CD4-positive, alpha-beta T cell treated with Interleukin-6 for 4 hours (primary cell): Measurements from ENCODE around the gene PTPRH.

Experiments used
- DNase-seq: peaks from one replicate; pipeline ENCODE4 v3.0.0-alpha.2; 2020; ENCODE audit warnings: mixed read lengths

PTPRH gene, protein sequence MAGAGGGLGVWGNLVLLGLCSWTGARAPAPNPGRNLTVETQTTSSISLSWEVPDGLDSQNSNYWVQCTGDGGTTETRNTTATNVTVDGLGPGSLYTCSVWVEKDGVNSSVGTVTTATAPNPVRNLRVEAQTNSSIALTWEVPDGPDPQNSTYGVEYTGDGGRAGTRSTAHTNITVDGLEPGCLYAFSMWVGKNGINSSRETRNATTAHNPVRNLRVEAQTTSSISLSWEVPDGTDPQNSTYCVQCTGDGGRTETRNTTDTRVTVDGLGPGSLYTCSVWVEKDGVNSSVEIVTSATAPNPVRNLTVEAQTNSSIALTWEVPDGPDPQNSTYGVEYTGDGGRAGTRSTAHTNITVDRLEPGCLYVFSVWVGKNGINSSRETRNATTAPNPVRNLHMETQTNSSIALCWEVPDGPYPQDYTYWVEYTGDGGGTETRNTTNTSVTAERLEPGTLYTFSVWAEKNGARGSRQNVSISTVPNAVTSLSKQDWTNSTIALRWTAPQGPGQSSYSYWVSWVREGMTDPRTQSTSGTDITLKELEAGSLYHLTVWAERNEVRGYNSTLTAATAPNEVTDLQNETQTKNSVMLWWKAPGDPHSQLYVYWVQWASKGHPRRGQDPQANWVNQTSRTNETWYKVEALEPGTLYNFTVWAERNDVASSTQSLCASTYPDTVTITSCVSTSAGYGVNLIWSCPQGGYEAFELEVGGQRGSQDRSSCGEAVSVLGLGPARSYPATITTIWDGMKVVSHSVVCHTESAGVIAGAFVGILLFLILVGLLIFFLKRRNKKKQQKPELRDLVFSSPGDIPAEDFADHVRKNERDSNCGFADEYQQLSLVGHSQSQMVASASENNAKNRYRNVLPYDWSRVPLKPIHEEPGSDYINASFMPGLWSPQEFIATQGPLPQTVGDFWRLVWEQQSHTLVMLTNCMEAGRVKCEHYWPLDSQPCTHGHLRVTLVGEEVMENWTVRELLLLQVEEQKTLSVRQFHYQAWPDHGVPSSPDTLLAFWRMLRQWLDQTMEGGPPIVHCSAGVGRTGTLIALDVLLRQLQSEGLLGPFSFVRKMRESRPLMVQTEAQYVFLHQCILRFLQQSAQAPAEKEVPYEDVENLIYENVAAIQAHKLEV

DNA sequence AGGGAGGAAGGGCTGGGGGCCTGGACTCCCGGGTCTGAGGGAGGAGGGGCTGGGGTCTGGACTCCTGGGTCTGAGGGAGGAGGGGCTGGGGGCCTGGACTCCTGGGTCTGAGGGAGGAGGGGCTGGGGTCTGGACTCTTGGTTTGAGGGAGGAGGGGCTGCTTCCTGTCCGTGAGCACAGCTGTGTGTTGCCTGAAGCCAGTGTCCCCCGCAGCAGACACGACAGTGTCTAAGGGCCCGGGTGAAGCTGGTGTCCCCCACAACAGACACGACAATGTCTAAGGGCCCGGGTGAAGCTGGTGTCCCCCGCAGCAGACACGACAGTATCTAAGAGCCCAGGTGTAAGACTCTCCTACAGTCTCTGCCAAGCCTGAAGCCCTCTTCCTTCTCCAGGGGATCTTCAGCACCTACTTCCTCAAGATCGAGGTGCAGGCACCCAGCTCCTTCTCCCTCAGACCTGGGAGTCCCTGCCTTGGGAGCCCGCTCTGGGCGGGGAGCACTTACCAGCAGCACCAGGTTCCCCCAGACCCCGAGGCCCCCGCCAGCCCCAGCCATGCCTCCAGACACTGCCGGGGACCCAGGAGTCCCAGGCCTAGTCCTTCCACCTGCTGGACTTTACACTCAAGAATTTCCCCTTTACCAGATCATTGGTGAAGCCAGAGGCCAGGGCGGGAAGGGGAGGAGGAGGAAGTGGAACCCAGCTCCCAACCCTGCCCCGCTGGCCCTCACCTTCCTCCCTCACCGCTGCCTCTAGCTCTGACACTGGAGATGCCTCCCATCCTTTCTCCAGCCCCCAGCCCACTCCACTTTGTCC is at the start of gene PTPRH:
TSS of gene PTPRH (minus strand) at position 622 of the 813 bp plus-strand sequence. CDS start at position 554, 68 bp downstream.
- no peak for DNase-seq

DNA sequence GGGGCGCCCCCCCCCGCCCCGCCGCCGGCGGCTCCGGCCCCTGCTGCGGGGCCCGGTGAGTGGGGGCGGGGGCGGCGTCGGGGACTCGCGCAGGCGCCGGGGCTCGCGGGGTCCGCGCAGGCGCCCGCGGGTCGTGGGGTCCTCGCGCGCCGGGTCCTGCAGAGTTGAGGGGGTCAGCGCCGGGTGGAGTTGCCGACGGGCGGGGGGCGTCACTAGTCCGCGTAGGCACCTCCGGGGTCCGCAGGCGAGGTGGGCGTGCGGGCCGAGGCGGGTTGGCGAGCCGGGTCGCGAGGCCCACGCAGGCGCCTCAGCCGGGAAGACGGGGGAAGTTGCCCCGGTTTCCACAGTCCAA is 49.2 kb upstream of the PTPRH start:
- peak; percentile 58 for DNase-seq

DNA sequence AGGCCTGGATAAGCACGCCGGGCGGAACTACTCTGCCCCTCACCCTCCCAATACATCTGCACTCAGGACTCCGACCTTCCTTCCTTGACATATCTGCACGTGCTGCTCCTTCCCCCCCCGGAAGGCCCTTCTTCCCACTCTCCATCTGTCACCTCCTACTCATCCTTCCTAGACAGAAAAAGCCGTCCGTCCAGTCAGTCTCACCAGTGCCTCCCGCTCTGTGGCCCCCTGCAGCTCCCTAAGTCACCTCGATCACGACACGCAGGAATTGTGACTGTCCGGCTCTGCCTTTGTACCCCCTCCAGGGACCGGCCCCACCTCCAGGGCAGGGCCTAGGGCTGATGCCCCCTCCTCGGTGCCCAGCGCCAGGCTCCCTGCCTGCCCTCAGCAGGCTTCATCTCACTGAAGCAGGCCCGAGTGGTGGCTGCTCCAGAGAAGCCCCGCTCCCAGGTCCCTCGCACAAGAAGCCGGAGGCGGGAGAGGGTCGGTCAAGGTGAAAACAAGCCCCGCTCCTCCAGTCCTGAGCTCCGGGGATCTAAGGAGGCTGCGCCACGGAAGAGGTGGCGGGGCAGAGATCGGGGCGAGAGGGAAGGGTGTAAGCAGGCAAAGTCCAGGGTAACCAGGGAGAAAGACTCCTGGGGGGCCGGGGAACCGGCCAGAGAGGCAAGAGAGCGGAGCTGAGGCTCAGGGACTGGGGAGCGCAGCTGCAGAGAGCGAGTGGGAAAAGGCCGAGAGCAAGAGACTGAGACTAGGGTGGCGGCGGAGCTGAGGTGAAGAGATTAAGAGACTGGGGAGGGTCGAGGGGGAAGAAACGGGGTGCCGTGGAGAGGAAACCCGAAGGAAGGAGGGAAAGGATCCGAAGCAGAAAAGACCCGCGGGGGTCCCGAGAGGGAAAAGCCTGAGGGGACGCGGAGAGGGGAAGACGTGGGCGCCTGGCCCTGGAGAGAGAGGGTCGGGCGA is 48.4 kb upstream of the PTPRH start:
- peak; percentile 23 for DNase-seq

DNA sequence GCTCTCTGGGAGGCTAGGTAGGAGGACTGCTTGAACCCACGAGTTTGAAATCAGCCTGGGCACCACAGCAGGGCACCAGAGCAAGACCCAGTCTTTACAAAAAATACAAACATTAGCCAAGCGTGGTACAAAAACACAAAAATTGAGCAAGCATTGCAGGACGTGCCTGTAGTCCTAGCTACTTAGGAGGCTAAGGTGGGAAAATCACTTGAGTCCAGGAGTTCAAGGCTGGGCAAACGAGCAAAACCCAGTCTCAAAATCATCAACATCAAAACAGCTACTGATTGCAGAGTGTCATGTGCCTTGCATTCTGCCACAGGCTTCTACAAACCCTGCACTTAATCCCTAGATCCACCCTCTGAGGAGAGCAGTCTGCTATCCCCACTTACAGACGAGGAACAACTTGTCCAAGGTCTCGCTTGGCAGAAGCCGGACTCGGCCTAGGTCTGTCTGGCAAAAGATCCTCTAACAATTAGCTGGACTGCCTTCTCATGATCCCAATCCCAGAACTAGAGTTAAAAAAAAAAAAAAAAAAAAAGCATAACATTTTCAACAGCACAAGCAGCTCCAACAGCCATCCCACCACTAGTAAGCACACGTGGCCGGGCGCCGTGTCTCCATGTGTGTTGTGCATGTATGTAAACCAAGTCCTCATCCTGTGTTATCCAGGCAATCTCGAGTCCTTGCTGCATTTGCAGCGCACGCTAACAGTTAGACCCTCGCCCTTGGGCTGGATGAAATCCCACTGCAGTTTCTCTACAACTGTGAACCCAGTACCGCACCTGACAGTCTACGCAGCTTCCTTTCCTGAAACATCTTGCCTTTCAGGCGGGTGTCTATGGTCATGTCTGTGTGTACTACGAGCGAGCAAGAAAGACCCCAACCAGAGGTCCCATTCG is 47.5 kb upstream of the PTPRH start:
- DNase-seq: peak; percentile 23

DNA sequence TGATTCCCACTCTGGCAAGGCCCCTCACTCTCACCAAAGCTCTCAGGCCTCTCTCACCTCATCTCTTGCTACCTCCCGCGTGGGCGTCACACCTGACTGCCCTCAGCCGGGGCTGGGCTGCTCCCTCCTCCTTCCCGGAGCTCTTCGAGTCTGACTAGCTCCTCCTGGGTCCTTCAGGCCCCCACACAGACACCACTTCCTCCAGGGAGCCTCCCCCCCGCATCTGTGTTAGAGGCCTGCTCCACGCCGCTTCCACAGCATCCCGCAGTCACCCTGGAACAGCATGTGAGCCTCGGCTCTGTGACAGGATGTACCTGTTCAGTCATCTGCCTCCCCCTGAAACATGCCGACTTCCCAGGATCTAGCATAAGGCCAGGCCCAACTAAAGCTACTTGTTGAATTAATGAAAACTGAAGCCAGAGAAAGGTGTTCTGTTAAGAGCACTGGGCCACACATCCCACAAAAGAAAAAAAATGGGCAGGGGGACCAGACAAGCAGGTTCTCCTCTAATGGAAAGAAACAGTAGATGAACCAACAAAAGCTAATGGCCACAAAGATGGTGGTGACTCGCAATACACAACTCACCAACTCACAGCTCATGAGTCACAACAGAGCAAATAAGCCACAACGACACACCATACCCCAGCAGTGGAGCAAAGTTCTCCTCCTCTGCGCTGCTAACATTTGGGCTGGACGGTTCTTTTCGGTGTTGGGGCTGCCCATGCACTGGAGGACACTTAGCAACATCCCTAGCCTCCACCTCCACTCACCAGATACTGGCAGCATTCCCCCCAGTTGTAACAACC is 46.5 kb upstream of the PTPRH start:
- DNase-seq: peak; percentile 67

DNA sequence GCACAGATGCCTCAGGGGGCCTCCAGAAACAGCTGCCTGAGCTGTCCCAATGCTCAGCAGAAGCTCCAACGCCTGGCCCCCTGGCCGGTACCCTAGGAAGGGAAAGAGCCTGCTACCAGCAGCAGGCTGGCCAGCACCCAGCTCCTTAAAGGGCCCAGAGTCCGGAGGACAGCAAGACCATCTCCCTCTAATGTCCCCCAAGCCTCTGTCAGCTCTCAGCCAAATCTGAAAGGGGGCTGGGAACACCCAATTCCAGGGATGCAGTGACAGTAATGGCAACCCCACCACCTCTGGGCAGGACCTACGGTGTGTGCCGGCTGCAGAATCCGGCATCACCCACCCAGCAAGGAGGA is 45.3 kb upstream of the PTPRH start:
- DNase-seq: no peak

DNA sequence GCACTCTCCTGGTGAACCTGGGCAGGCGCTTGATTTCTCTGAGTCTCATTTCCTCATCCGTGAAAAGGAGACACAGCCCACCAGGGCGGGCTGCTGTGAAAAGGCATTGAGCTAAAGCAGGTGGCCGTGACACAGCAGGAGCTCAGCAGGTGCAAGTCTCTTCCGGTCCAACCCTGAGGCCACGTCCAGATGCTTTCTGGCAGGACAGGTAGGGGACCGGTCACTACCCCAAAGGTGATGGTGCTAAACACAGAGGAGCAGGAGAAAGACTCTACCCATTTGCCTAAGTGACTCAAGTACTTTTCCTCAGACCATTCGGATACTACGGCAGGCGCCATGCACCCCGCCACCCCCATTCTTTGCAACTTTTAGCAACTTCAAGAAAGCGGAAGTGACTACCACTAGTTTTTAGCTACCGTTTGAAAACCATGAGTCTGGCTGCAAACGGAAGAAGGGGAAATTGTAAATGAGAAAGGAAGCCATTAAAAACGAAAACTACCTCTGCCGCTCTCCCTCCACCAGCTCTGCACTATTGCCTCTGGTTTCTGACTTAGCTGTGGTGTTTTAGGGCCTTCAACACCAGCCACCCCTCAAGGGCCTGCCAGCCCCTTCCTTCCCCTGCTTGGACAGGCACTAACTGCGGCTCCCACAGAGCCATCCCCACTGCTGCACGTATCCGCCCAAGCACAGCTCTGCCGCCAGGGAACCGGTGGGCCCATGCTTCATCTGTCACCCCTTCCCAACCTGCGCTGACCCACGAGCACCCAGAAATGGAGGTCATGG is 44.7 kb upstream of the PTPRH start:
- DNase-seq: peak; percentile 75

DNA sequence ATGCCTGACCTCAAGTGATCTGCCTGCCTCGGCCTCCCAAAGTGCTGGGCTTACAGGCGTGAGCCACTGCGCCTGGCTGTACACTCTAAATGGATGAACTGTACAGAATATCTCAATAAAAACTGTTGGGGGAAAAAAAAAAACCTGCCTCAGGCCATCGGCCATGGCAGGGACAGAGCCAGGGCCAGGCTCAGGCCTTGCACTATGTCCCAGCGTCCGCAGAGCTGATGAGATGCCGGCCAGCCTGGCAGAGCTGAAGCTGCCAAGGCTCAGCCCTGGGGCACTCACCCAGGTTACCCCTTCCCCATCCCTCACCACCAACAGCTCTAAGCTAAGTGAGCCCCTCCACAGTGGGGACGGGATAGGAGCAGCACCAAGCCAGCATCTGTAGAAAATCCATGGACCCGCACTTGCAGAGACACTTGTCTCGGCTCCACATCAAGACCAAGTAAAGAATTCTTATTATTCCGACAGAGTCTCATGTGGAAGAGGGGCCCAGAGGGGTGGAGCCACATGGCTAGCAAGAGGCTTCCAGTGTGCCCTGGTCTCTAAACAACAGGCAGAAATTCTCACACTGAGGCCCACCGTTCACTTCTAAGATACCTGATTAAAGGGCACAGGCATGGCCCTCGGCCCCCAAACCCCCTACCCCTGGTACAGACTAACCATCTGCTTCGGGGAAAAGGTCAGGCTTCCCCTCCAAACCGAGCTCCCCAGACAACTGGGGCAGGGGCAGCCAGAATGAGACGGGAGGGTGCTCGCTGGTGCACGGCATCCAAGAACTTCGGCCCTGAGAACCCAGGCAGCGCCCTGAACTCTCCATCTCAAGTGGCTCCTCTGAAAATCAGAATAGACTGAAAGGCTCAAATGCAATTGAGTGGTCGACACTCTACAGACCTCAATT is 43.7 kb upstream of the PTPRH start:
- no peak for DNase-seq

DNA sequence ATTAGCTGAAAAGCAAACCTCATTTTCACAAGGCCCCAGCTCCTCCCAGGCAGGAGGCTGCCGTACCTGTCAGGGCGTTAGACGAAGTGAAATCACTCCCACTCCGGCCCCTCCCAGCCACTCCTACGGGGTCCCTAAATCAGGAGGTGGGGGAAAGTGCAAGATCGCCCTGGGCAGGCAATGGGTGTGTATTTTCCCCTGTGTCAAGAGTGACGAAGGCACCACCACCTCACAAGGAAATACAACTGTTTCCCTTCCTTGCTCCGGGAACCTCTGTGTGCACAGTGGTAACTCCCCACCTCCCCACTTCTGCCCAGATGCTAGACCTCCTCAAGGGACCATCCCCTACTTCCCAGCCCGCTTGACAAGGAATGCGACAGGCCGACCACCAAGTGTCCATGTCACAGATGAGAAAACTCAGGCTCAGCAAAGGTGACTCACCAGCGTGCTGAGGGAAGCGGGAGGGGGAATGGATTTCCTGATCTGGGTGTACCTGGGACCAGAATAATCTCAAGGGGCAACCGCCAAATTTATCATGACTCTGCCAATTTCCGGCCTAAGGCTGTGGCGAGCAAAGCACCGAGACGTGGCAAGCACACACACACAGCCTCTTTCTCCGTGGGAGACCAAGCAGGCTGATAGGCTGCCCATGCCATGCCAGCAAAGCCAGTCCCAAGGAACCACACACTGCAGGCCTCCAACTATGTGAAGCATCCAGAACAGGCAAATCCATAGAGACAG is 42.2 kb upstream of the PTPRH start:
- DNase-seq: peak; percentile 69

DNA sequence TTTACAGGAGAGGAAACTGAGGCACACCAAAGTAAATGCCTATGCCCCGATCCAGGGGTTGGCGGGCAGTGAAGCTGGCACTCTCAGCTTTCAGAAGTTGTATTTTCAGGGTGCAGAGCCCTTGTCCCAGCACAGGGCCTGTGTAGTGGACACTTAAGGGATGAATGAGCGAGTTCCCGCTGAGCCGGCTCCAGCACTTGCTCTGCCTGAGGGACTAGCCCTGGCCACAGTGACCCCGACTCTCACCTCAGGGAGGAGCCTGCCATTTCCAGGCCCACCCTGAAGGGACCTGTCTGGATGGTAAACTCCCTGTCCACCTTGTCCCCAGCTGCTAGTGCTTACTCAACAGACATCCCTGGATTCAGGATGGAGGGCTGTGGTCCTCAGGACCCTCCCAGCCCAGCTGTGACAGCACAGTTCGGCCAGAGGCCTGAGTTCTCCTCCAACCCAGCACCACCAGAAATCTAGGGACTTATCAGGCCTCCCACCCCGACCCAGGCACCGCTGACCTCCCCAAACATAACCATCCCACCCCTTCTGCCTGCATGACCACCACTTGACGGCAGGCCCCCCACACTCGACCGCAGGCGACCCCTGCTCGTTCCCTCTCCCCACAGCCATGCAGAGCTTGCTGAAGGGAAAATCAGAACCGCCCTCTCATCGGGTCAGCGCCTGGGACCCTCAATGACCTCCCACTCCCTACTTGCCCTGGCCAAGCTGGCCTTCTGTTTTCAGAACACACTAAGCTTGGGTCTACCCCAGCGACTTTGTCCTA is 41.1 kb upstream of the PTPRH start:
- DNase-seq: no peak

DNA sequence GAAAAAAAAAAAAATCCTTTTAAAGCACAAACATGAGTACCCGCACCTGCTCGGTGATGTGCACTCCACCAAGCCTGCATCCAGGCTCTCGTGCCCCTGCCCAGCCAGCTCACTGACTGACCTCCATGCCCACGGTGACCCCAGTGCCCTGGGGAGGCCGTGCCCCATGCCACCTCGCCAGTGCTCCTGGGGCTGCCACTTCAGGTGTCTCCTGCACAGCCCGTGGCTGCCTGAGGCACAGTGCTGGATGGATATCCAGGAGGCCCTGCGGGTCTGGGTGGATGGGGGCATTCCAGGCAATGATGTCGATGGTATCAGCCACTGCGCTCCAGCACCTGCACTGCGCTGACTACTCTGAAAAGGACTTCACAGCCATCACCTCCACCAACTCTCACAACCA is 40.5 kb upstream of the PTPRH start:
- no peak for DNase-seq

DNA sequence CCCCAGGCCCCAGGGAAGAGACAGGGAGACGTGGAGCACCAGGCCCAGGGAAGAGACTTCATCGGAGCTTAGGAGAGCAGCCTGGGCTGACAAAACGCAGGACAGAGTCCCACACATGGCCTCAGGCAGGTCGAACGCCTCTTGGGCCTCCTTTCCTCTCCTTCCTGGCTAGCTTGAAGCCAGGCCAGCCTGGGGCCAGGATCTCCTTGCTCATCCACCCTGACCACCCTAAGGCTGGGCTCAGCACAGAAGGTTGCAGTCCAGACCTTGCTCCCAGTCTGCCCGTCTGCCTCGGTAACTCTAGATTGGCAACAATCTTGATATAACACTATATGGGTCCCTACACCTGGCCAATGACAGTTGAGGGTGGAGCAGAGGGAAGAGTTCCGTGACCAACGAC is 39.4 kb upstream of the PTPRH start:
- no peak for DNase-seq

DNA sequence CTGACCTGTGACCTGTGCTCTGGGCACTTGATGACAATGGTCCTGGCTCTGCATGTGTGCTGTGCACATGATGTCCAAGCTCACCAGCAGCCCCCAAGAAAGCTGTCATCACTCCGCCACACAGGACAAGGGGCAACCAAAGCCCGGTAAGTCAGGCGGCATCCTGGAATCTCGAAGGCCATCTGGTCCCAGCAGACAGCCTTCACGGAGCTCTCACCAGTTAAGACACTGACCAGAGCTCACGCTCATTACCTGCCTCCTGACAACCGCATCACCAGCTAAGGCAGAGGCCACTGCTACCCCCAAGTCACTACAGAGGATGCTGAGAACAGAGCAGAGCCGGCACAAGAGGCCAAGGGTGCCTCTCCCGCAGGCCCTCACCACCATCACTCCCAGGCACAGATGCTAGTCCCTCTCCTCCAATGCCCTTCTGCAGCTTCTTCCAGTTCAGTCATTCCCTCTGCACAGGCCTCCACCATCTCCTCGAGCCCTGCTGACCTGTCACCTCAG is 38.9 kb upstream of the PTPRH start:
- no peak for DNase-seq

DNA sequence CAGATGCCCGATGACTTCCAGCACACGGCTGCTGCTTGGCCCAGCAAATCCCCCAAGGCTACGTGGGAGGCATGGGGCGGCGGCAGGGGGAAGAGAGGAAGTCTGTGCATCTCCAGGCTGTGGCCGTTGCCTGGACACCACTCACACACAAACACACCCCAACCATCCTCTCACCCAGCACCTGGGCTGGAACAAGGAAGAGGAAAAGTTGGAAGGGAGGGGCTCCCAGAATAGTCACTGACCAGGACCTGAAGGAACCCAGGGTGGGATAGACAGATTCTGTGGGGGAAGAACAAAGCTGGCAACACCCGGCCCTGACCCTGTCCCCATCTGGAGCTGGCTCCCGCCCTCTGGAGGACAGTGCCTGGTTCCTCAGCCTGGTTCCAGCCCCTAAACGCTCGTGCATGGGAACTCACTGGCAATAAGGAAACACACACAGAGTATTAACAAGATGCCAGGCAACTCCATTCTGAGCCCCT is 38.4 kb upstream of the PTPRH start:
- no peak for DNase-seq
